NCI-H146 treated with DMSO at 0.1 percent for 48 hours (cell line): ENCODE results near the gene CCDC90B.
"Not testable (repeated sequence)": the region's sequence is repeated elsewhere in the genome, so short reads cannot be mapped to it uniquely, and the experiment has no call there.

Experiments used
- DNase-seq: peaks from one replicate; lab custom pipeline; 2025; ENCODE audit not compliant: unreplicated experiment; lab: John Stamatoyannopoulos, UW

Gene CCDC90B

DNA sequence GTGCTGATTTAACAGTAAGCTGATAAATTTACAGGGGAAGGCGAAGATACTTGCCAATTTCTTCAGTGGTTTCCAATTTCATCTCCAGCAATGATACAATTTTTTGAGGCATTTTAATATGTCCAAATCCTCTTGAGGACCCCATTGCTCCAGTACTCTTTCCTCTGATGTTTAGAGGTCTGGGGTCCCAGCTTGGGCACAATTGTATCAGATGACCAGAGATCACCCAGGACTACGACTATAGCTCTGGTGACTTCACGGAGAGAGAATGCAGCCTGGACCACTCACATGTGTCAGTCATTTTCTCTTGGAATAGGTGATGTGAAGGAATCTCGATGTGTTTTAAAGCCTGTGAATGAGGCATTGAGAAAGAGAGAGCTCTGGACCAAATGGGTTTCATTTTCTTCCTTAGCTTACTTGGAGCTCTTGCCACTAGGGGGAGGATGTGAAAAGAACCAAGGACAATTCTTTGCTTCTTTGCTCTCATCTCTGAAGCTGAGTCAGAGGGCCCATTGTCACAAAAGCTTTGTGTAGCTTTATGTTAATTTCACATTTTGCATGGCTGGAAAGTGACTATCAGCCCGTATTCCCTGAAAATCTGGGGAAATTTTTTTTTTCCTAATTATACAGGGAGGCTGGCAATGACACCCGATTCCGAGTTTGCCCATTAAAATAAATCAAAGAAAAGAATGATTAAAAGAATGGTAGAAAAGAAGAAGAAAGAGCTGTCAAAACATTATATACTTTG, 6.7 kb upstream of the CCDC90B start:
- peak; percentile 3 for DNase-seq

DNA sequence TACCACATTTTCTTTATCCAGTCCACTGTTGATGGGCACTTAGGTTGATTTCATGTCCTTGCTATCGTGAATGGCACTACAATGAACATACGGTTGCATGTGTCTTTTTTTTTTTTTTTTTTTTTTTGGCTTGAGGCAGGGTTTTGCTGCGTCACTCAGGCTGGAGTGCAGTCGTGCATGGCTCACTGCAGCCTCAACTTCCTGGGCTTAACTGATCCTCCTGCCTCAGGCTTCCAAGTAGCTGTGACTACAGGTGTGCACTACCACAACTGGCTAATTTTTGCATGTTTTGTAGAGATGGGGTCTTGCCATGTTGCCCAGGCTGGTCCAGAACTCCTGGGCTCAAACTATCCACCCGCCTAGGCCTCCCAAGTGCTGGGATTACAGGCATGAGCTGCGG, 1.5 kb upstream of the CCDC90B start:
- no peak for DNase-seq

DNA sequence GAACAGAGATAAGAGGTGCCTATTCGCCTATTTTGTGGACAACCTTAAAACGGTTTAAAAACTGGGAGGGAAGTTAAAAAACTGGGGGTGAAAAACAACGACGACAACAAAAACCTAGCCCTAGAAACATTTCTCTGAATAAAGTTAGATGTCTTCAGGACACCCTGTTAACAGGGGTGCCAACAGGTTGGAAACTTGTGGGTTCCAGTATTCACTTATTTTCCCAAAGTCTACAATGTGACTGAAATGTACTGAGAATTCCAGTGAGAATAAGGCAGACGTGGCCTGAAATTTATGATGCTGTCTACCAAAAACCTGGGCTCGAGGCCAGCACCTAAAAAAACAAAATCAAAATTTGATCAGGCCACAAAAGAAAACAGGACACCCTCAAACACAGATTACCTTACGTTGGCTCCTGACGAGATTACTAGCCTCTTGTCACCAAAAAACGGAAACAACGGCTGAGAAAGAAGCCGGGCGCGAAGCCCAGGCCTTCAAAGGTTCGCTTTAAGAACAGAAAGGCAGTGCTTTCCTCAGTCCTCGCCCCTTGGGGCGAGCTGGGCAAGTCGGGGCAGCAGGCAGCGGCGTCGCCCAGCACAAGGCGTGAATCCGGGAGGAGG, 906 bp downstream of the CCDC90B start:
- DNase-seq = no peak

DNA sequence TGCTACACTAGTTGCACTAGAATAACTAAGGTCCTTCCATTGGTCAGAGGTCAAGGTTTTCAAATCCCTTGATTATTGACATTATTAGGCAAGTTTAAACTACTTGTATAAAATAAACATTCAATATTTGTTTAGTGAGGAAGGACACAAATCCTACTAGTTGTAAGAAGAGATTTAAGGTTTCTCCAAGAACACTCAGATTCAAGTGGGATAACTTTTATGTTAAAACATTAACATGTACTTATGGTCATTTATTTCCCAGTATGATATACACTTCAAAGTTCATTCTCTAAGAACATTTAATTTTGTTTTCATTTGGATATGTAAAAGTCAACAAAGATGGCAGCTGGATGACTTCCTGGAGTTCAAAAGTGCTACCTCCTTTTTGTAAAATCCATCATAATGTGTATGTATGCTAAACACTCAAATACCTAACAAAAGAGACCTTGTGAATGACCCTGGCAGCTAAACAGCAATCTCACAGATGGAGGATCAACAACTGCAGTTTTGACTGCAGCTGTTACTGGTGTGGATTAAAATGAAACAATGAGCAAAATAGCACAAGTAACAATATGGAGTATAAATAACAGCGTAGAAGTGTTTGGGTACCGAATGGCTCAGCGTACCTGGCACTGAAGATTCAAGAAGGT, 1.5 kb downstream of the CCDC90B start:
- DNase-seq = peak; percentile 38

DNA sequence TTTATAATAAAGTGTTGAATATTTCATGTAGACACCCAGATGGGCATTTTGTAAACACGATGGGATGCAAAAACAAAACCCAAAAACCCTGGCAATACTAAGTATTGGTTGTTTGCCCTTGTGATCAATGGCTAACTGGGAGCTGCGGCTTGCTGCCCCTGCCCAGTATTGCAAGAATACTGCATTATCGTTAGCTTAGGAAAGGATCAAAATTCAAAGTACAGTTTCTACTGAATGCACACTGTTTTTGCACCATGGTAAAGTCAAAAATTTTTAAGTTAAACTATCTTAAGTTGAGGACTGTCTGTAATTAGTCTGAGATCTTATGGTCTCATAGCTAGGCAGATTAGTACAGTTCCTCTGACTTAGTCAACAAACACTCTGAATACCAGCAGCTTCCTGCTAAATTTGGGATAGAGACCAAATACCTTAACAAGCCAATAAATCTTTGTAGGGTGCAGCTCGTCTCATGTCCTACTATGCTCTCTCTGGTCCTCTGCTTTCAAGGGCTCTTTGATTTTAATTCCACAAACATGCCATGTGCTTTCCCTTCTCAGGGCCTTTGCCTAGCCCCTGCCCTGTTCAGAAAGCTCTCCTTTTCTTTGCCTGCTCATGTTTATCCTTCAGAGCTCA, 4.0 kb downstream of the CCDC90B start:
- no peak for DNase-seq

DNA sequence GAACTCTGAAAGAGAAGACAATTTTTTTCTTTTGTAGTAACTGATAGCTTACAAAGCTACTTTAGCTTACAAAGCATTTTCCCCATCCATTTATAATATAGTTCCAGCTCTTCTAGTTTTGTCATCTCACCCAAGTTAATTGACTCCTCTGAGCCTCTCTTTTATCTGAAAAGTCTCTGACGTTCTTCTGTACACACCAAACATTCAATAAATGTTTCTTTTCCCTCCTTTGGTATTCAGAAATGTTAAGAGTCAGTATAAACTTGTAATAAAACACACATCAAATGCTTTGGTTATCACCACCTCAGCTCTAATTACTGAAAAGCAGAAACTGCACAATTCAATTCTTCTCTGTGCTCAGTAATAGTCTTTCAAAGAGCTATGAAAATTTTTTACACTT, 5.9 kb downstream of the CCDC90B start:
- DNase-seq = no peak

DNA sequence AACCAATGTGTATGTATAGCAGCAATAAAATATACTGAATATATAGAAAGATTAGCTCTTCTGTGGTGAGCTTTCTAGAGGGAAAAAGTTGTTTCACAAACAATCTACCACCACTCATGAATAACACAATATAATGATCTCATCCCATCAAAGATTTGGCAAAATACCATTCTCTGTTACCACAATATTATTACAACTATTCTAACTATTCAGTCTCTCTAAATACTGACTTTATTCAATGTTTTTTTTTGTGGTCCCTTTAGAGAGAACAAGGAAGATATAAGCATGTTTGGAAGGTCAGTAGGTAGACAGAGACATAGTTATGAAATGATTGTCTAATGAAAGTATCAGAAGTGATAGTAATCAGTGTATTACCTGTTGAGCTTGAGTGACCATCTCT, 7.8 kb downstream of the CCDC90B start:
- no peak for DNase-seq

DNA sequence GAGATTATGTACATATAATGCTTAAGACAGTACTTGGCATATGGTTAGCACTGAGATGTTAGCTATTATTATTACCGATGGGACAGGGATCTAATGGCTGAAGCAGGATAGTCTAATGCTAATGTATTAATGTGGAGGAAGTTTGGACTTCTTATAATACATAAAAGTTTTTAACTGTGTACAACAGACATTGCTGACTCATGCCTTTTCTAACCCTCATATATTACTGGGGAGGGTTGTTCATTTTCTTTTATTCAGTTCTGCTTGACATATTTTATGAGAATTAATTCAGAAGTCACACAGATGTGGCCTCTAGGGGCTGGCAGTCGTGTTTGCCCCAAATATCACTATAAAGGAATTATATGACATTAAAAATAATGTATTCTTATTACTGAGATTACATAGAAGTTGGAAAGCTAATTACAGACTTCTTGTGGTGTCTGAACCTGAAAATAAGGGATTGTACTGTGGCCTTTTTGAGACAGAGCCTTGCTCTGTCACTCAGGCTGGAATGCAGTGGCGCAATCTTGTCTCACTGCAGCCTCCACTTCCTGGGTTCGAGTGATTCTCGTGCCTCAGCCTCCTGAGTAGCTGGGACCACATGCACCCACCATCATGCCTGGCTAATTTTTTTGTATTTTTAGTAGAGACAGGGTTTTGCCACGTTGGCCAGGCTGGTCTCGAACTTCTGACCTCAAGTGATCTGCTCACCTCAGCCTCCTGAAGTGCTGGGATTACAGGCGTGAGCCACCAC, 10.1 kb downstream of the CCDC90B start:
- DNase-seq = no peak

DNA sequence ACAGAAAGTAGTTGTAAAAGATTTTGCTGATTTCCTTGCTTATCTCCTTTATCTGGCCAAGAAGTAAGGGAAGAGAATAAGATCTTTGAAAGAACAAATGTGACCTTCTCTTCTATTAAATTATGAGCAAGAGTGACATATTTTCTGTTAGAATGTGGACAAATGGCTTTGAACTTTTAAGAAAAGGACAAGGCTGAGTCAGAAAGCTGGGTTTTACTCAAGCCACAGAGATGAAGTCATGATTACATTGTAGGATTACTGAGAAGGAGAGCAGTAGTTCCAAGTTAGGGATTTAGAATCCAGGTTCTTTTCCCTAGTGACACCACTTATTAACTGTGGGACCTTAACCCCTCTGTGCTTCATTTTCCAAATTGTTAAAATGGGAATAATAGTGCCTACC, 13.5 kb downstream of the CCDC90B start:
- DNase-seq = no peak

DNA sequence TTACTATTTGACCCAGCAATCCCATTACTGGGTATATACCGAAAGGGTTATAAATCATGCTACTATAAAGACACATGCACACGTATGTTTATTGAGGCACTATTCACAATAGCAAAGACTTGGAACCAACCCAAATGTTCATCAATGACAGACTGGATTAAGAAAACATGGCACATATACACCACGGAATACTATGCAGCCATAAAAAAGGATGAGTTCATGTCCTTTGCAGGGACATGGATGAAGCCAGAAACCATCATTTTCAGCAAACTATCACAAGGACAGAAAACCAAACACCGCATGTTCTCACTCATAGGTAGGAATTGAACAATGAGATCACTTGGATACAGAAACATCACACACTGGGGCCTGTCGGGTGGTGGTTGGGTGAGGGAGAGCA, 14.4 kb downstream of the CCDC90B start:
- not testable (repeated sequence) for DNase-seq

DNA sequence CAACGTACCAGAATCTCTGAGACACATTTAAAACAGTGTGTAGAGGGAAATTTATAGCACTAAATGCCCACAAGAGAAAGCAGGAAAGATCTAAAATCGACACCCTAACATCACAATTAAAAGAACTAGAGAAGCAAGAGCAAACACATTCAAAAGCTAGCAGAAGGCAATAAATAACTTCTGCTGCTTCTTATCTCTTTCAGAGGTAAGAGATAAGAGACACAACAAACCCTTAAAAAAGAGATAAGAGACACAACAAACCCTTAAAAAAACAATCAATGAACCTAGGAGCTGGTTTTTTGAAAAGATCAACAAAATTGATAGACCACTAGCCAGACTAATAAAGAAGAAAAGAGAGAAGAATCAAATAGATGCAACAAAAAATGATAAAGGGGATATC, 17.1 kb downstream of the CCDC90B start:
- not testable (repeated sequence) for DNase-seq

DNA sequence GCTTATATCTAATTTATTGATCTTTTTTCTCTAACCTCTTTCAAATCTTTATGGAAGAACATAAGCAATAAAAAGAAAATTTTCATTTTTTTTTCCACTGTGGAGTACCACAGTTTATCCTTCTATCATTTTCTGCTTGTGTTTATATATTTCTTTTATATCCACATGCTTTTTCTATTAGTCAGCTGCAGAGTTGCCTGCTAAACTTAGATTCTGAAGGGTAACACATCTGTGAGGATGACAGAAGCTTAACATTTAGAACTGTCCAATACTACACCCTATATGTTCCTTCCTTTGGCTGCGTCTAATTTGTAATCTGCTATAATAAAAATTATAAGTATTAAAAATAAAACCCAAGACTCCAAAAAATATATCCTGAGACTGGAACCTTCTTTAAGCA, 20.8 kb downstream of the CCDC90B start:
- DNase-seq = no peak

DNA sequence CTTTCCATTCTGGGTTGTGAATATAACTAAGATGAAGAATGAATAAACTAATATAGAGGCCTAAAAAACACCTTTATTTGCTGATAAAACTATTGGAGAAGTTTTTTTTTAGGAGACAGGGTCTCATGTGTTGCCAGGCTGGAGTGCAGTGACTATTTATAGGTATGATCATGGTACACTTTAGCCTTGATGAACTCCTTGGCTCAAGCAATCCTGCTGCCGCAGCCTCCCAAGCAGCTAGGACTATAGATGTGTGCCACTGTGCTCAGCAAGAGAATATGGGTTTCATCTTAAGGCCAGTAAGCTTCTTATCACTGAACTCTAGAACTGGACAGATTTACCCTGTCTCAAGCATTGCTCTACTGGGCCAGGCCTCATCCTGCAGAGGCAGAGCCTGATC, 26.6 kb downstream of the CCDC90B start:
- no peak for DNase-seq

DNA sequence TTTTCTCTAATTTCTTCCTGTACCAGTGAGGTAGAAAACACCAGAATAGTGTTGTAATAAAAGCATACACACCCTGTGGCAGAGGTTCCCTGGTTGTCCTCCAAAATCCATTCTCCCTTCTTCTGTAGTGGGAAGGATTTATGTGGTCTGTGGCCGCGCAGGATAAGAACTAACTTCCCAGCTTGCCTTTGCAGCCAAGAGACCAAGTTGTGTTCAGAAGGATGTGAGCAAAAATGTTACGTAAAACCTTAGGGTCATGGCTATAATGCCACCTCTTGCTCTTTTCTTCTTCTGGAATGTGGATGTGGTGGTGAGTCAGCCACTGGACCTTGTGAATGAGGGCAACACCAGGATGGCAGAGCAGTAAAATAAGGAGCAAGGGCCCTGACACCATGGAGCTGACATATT, 28.4 kb downstream of the CCDC90B start:
- DNase-seq = no peak

DNA sequence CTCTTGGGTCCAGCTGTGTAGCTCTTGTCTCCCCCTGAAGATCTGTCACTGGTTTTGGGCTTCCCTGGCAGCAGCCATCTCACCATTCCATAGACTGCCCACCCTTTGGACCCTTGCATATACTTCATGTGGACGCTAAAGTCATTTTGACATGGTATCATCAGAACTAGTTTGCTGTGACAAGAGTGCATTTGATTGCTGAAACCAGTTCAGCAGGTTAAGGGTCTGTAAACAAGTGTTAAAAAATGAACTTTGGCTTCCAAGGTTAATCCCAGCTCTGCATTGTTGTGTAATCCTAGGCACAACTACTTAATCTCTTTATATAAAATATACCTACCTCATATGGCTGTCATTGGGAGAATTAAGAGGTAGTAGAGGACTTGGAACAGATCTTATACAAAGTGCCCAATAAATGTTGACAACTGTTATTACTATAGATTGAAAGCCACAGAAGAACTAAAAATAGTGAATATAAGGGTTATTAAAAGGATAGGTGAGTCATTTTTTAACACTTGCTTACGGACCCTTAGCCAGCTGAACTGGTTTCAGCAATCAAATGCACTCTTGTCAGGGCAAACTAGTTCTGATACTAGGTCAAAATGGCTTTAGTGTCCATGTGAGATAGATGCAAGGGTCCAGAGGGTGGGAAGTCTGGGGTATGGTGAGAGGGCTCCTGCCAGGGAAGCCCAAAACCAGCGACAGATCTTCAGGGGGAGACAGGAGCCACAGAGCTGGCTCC, 29.4 kb downstream of the CCDC90B start:
- no peak for DNase-seq

DNA sequence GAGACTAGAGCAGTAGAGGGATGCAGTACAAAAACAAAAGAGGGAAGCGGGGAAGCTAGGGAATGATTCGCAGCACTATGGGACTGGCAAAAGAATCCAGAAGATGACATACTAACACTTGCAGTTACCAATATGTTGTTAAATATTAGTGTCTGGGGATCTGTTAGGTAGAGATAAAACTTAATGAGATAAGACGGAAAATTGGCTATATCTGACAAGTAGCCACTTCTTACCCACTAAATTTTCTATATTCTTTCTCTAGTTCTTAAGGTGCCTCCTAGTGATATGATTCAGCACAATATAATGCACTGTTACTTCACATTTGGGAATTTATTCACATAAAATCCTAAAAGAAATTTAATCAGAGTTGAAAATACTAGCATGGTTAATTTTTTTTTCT, 30.8 kb downstream of the CCDC90B start:
- DNase-seq = no peak

DNA sequence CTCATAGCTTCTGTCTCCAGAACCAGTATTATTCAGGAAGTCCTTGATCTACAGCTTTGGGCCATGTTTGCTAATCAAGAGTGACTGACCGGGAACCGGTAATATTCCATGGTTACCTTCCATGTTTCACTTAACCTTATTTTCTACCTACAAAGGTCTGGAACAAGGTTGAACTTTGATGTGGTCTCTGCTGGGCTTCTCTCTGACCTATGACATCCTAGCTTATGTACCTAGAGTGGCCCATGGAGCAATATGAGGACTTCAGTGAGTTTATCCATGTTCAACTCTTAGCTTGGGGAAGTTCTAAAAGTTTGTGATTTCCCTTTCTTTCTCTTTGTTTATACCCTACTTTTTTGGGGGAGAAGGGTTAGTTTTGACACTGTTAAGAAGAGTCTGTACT, 33.2 kb downstream of the CCDC90B start:
- no peak for DNase-seq

DNA sequence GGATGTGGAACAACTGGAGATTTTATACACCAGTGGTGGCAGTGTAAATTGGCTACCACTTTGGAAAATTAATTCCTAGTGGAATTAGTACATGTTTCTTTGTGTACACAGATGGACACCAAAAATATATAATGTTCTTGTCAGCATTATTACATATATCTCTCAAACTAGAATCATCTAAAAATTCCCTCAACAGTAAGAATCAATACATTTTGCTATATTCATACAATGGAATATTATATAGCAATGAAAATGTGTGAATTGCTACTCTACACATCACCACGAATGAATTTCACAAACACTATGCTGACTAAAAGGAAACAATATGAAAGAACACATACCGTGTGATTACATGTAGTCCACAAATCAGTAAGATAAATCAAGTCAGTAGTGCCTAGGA, 33.9 kb downstream of the CCDC90B start:
- no peak for DNase-seq

DNA sequence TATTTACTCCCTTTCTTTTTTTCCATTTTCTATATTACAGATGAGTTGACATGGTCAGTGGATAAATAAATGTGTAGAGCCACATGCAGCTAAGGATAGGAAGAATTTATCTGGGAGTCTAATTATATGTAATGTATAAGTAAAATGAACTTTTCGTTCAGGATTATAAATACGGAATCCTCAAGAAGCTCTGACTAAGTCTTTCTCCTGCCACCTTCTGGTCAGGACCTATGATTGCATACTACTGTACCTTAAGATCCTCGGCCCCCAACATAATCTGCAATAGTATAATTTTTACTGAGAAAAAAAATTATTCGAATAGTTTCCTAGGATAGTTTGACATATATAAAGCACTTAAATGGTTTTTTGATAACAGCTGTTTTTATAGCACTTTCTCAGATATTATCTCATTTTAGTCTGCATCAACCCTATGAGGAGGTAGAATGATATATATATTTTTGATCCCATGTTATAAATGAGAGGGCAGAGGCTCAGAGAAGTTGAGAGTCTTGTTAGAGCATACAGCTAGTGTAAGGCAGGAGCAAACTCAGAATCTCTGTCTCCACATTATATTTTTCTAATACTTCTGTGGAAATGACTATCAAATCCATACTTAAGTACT, 36.1 kb downstream of the CCDC90B start:
- DNase-seq = no peak

DNA sequence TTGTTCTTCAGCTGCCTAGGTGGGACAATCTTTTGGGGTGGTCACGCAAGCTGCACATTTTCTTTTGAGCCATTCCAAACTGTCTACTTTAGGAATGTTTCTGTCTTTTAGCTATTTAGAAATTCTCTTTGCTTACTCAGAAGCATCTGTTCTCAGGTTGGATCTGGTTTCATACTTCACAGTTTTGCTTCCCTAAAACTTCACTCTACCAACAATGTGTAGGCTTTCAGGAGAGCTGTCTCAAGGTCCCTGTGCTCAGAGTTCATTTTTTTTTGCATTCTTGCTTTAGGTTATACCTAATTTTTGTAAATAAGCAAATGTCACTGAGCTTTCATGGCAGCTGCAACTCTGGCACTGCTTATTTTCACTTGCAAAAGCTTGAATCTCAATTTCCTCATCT, 36.7 kb downstream of the CCDC90B start:
- no peak for DNase-seq
